Breast epithelium (tissue), 4 donors: ENCODE measurements around the gene FNTB. TPM values are rescaled to one million over a fixed set of nuclear protein-coding genes. Genes with fewer than 3 reads are reported as not detected.

Source experiments
- DNase-seq, 2 donors: peaks; one replicate each; pipeline ENCODE4 v3.0.0-alpha.2; 2019; ENCODE audit warnings: low spot score in 2 of 2
- H3K27ac ChIP-seq, 2 donors: fragments of 200-600 bp; sonication (generic) in 1 of 2; one replicate each; pipeline ENCODE4 v1.5.1; 2016 to 2019; ENCODE audit warnings: mild to moderate bottlenecking in 1 of 2
- H3K27me3 ChIP-seq, 2 donors: fragments of 200-600 bp; sonication (generic) in 1 of 2; one replicate each; pipeline versions ENCODE4 v1.5.1 to v1.6.0; 2017 to 2019; ENCODE audit warnings: control low read depth in 1 of 2, mild to moderate bottlenecking in 1 of 2
- H3K36me3 ChIP-seq: fragments of 200-600 bp; one replicate; pipeline ENCODE4 v1.5.1; 2019
- H3K4me1 ChIP-seq, 2 donors: fragments of 200-600 bp; sonication (generic); one replicate each; pipeline ENCODE4 v1.5.1; 2016 to 2019; ENCODE audit warnings: control low read depth in 1 of 2
- H3K4me3 ChIP-seq, 3 donors: fragments of 200-600 bp; sonication (generic); 1 replicate in 2 of 3; 2 replicates in 1 of 3; pipeline ENCODE4 v1.5.1; 2016 to 2019; ENCODE audit warnings: mild to moderate bottlenecking in 3 of 3, moderate library complexity in 2 of 3
- H3K9me3 ChIP-seq, 2 donors: fragments of 200-600 bp; sonication (generic) in 1 of 2; one replicate each; pipeline ENCODE4 v1.5.1; 2016 to 2019; ENCODE audit warnings: control low read depth in 1 of 2
- POLR2A ChIP-seq: fragments of 450-650 bp; IDR thresholded peaks from one replicate; pipeline ENCODE4 v1.6.1; 2016; ENCODE audit warnings: antibody characterized with exemption, mild to moderate bottlenecking, moderate library complexity
- POLR2AphosphoS5 ChIP-seq, 3 donors: sonication (generic); formaldehyde crosslinking; IDR thresholded peaks; one replicate each; pipeline ENCODE4 v1.6.1; 2017; ENCODE audit warnings: antibody characterized with exemption in 3 of 3
- intact Hi-C: fragments of 100-400 bp; cut with DNase I; formaldehyde crosslinking; loops from one replicate; pipeline ENCODE4 v1.15.1; 2023; ENCODE audit warnings: low total_unique reads
- total RNA-seq, 3 donors: library from RNA; depleted of rRNA; stranded (reverse); fragments of >200 nt; gene quantifications; one replicate each; pipeline ENCODE4 v1.1.0, GENCODE V29; 2016
- TF ChIP-seq, protein P1 (sequence below), 3 donors: fragments of 450-650 bp; IDR thresholded peaks; one replicate each; pipeline ENCODE4 v1.5.1; 2016 to 2017; ENCODE audit warnings: antibody characterized with exemption in 3 of 3, mild to moderate bottlenecking in 3 of 3, moderate library complexity in 3 of 3

The FNTB gene
- total RNA-seq, 3 donors from 2014 or later, result 15.7 to 22.9 (median 18.9) TPM

DNA sequence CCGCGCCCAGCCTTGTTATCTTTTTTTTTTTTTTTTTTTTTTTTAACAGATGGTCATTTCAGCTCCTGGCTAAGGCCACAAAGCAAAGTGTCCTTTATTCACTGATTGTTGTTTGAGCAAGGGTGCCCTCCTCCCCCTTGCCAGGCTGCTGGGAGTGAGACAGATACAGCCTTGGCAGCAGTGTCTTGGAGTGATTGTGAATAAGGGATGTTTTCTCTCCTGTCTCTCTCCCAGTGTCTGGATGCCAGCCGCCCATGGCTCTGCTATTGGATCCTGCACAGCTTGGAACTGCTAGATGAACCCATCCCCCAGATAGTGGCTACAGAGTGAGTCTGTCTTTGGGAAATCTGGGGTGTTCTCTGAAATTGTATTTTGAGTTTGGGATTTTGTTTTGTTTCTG is 28.7 kb downstream of the FNTB start:
- no peak for TF ChIP-seq POLR2A
- TF ChIP-seq, protein P1, sequence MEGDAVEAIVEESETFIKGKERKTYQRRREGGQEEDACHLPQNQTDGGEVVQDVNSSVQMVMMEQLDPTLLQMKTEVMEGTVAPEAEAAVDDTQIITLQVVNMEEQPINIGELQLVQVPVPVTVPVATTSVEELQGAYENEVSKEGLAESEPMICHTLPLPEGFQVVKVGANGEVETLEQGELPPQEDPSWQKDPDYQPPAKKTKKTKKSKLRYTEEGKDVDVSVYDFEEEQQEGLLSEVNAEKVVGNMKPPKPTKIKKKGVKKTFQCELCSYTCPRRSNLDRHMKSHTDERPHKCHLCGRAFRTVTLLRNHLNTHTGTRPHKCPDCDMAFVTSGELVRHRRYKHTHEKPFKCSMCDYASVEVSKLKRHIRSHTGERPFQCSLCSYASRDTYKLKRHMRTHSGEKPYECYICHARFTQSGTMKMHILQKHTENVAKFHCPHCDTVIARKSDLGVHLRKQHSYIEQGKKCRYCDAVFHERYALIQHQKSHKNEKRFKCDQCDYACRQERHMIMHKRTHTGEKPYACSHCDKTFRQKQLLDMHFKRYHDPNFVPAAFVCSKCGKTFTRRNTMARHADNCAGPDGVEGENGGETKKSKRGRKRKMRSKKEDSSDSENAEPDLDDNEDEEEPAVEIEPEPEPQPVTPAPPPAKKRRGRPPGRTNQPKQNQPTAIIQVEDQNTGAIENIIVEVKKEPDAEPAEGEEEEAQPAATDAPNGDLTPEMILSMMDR (IDR thresholded peaks at IDR 0.05), result no peak
- no peak for TF ChIP-seq POLR2AphosphoS5 (IDR thresholded peaks at IDR 0.05)
- H3K36me3 ChIP-seq, result no peaks in the 10 kb centered on the region

GRCh38 chr14:65016471-65016870 is 29.8 kb downstream of the FNTB start:
- H3K9me3 ChIP-seq, result no peaks in the 10 kb centered on the region
- H3K27ac ChIP-seq, result no peak overlapping the region
- no peak for TF ChIP-seq POLR2AphosphoS5 (IDR thresholded peaks at IDR 0.05)
- TF ChIP-seq, protein P1 (IDR thresholded peaks at IDR 0.05), result no peak
- no peaks in the 10 kb centered on the region for H3K4me1 ChIP-seq
- no peak for DNase-seq
- no peak overlapping the region for H3K4me3 ChIP-seq
- no peaks in the 10 kb centered on the region for H3K27me3 ChIP-seq
- H3K36me3 ChIP-seq, result no peaks in the 10 kb centered on the region
- intact Hi-C loops, result no loop called here

More for the DNA sequence above, 28.7 kb downstream of the FNTB start:
- H3K27me3 ChIP-seq, result no peaks in the 10 kb centered on the region
- no peaks in the 10 kb centered on the region for H3K4me1 ChIP-seq
- no peak for DNase-seq
- H3K9me3 ChIP-seq, result no peaks in the 10 kb centered on the region
- no peak overlapping the region for H3K4me3 ChIP-seq
- H3K27ac ChIP-seq, result no peak overlapping the region
- intact Hi-C loops, result no loop called here

GRCh38 chr14:65019944-65020566 is 33.4 kb downstream of the FNTB start:
- no peak for DNase-seq
- H3K4me3 ChIP-seq, result no peak overlapping the region
- no peaks in the 10 kb centered on the region for H3K4me1 ChIP-seq
- H3K27ac ChIP-seq, result no peak overlapping the region
- TF ChIP-seq POLR2AphosphoS5 (IDR thresholded peaks at IDR 0.05) (no peak), POLR2A (no peak)
- TF ChIP-seq, protein P1 (IDR thresholded peaks at IDR 0.05), result peak; percentile 35 to 71 (median 56)
- H3K9me3 ChIP-seq, result no peaks in the 10 kb centered on the region
- H3K27me3 ChIP-seq, result no peaks in the 10 kb centered on the region
- no peaks in the 10 kb centered on the region for H3K36me3 ChIP-seq
- intact Hi-C loops, result no loop called here

GRCh38 chr14:65024957-65025356 is 38.3 kb downstream of the FNTB start:
- H3K36me3 ChIP-seq, result no peaks in the 10 kb centered on the region

GRCh38 chr14:65025818-65026217 is 39.1 kb downstream of the FNTB start:
- TF ChIP-seq POLR2AphosphoS5 (IDR thresholded peaks at IDR 0.05) (no peak), POLR2A (no peak)
- TF ChIP-seq, protein P1 (IDR thresholded peaks at IDR 0.05), result no peak
- Histone ChIP-seq H3K9me3 (no peaks in the 10 kb centered on the region), H3K36me3 (no peaks in the 10 kb centered on the region), H3K4me3 (no peak overlapping the region), H3K27ac (no peak overlapping the region), H3K27me3 (no peaks in the 10 kb centered on the region), H3K4me1 (no peaks in the 10 kb centered on the region)
- intact Hi-C loops, result no loop called here
- no peak for DNase-seq

More at GRCh38 chr14:65024957-65025356, 38.3 kb downstream of the FNTB start:
- no peaks in the 10 kb centered on the region for H3K4me1 ChIP-seq
- DNase-seq, result no peak
- no peaks in the 10 kb centered on the region for H3K9me3 ChIP-seq
- intact Hi-C loops, result no loop called here
- H3K4me3 ChIP-seq, result no peak overlapping the region
- no peak overlapping the region for H3K27ac ChIP-seq
- no peaks in the 10 kb centered on the region for H3K27me3 ChIP-seq
- TF ChIP-seq POLR2AphosphoS5 (IDR thresholded peaks at IDR 0.05) (no peak), POLR2A (no peak)
- TF ChIP-seq, protein P1 (IDR thresholded peaks at IDR 0.05), result no peak
